ENCODE data around the gene CHAC1. TPM values are rescaled to one million over a fixed set of nuclear protein-coding genes. Genes with fewer than 3 reads are reported as not detected.

Gene CHAC1
- total and polyA plus RNA-seq, 2 of the 13 experiments (the other 11 are each of a cell fraction or from before 2014, with no cell fraction given): 0.44 TPM; not detected in 1

- TF ChIP-seq, protein P1, sequence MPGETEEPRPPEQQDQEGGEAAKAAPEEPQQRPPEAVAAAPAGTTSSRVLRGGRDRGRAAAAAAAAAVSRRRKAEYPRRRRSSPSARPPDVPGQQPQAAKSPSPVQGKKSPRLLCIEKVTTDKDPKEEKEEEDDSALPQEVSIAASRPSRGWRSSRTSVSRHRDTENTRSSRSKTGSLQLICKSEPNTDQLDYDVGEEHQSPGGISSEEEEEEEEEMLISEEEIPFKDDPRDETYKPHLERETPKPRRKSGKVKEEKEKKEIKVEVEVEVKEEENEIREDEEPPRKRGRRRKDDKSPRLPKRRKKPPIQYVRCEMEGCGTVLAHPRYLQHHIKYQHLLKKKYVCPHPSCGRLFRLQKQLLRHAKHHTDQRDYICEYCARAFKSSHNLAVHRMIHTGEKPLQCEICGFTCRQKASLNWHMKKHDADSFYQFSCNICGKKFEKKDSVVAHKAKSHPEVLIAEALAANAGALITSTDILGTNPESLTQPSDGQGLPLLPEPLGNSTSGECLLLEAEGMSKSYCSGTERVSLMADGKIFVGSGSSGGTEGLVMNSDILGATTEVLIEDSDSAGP (CRISPR knock-in tag; IDR thresholded peaks at IDR 0.05; ENCODE audit: borderline replicate concordance): peak; percentile 30; the same call in 1 of the 2 replicates
- TF ChIP-seq ZNF678 (CRISPR knock-in tag; IDR thresholded peaks at IDR 0.05) (peak; percentile 33; the same call in 1 of the 2 replicates), MTF2 (CRISPR knock-in tag; IDR thresholded peaks at IDR 0.05; ENCODE audit: borderline replicate concordance) (peak; percentile 91; the same call in 1 of the 2 replicates), UBTF (CRISPR knock-in tag; IDR thresholded peaks at IDR 0.05) (peak; percentile 90), MTA1 (CRISPR knock-in tag; IDR thresholded peaks at IDR 0.05; ENCODE audit: borderline replicate concordance) (0 out of 2 replicates have a peak, but pooled peaks have one; percentile 72), SIX4 (CRISPR knock-in tag; IDR thresholded peaks at IDR 0.05) (no peak), HDAC1 (CRISPR knock-in tag; IDR thresholded peaks at IDR 0.05) (0 out of 2 replicates have a peak, but pooled peaks have one; percentile 39), HNRNPLL (IDR thresholded peaks at IDR 0.05; ENCODE audit: low read depth, low read length, poor library complexity, severe bottlenecking) (peak; percentile 41), BCL6 (CRISPR knock-in tag; IDR thresholded peaks at IDR 0.05) (peak; percentile 63; the same call in 1 of the 2 replicates)
- TF ChIP-seq, protein P2, sequence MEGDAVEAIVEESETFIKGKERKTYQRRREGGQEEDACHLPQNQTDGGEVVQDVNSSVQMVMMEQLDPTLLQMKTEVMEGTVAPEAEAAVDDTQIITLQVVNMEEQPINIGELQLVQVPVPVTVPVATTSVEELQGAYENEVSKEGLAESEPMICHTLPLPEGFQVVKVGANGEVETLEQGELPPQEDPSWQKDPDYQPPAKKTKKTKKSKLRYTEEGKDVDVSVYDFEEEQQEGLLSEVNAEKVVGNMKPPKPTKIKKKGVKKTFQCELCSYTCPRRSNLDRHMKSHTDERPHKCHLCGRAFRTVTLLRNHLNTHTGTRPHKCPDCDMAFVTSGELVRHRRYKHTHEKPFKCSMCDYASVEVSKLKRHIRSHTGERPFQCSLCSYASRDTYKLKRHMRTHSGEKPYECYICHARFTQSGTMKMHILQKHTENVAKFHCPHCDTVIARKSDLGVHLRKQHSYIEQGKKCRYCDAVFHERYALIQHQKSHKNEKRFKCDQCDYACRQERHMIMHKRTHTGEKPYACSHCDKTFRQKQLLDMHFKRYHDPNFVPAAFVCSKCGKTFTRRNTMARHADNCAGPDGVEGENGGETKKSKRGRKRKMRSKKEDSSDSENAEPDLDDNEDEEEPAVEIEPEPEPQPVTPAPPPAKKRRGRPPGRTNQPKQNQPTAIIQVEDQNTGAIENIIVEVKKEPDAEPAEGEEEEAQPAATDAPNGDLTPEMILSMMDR (CRISPR knock-in tag; IDR thresholded peaks at IDR 0.05): peak; percentile 36
- TF ChIP-seq, protein P3, sequence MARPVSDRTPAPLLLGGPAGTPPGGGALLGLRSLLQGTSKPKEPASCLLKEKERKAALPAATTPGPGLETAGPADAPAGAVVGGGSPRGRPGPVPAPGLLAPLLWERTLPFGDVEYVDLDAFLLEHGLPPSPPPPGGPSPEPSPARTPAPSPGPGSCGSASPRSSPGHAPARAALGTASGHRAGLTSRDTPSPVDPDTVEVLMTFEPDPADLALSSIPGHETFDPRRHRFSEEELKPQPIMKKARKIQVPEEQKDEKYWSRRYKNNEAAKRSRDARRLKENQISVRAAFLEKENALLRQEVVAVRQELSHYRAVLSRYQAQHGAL (CRISPR knock-in tag; IDR thresholded peaks at IDR 0.05; ENCODE audit: not compliant biosample characterization): no peak
- TF ChIP-seq, protein P4, sequence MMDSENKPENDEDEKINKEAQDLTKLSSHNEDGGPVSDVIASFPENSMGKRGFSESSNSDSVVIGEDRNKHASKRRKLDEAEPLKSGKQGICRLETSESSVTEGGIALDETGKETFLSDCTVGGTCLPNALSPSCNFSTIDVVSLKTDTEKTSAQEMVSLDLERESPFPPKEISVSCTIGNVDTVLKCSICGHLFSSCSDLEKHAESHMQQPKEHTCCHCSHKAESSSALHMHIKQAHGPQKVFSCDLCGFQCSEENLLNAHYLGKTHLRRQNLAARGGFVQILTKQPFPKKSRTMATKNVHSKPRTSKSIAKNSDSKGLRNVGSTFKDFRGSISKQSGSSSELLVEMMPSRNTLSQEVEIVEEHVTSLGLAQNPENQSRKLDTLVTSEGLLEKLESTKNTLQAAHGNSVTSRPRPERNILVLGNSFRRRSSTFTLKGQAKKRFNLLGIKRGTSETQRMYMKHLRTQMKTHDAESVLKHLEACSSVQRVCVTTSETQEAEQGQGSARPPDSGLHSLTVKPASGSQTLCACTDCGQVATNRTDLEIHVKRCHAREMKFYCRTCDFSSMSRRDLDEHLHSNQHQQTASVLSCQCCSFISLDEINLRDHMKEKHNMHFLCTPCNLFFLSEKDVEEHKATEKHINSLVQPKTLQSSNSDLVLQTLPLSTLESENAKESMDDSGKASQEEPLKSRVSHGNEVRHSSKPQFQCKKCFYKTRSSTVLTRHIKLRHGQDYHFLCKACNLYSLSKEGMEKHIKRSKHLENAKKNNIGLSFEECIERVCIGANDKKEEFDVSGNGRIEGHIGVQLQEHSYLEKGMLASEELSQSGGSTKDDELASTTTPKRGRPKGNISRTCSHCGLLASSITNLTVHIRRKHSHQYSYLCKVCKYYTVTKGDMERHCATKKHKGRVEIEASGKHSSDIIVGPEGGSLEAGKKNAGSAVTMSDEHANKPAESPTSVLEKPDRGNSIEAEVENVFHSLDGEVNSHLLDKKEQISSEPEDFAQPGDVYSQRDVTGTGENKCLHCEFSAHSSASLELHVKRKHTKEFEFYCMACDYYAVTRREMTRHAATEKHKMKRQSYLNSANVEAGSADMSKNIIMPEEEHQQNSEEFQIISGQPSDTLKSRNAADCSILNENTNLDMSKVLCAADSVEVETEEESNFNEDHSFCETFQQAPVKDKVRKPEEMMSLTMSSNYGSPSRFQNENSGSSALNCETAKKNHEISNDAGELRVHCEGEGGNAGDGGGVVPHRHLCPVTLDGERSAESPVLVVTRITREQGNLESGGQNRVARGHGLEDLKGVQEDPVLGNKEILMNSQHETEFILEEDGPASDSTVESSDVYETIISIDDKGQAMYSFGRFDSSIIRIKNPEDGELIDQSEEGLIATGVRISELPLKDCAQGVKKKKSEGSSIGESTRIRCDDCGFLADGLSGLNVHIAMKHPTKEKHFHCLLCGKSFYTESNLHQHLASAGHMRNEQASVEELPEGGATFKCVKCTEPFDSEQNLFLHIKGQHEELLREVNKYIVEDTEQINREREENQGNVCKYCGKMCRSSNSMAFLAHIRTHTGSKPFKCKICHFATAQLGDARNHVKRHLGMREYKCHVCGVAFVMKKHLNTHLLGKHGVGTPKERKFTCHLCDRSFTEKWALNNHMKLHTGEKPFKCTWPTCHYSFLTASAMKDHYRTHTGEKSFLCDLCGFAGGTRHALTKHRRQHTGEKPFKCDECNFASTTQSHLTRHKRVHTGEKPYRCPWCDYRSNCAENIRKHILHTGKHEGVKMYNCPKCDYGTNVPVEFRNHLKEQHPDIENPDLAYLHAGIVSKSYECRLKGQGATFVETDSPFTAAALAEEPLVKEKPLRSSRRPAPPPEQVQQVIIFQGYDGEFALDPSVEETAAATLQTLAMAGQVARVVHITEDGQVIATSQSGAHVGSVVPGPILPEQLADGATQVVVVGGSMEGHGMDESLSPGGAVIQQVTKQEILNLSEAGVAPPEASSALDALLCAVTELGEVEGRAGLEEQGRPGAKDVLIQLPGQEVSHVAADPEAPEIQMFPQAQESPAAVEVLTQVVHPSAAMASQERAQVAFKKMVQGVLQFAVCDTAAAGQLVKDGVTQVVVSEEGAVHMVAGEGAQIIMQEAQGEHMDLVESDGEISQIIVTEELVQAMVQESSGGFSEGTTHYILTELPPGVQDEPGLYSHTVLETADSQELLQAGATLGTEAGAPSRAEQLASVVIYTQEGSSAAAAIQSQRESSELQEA (CRISPR knock-in tag; IDR thresholded peaks at IDR 0.05; ENCODE audit: not compliant biosample characterization): peak; percentile 42
Observed at GRCh38 chr15:40929660-40930429, 23.4 kb upstream of the CHAC1 start (continued).
